Measurements from ENCODE around the gene TARS3.

- no peak for TF ChIP-seq CTCF (IDR thresholded peaks at IDR 0.05)
- no peak for TF ChIP-seq TCF7L2 (IDR thresholded peaks at IDR 0.05; ENCODE audit: low read depth, low read length)
Observed at GRCh38 chr15:101702077-101702476, 22.2 kb downstream of the TARS3 start.

Data from Panc1 (cell line).